Esophagus muscularis mucosa (tissue), 4 donors: ENCODE measurements around the gene AKAP9. TPM values are rescaled to one million over a fixed set of nuclear protein-coding genes. Genes with fewer than 3 reads are reported as not detected.
"Not testable (repeated sequence)": the region's sequence is repeated elsewhere in the genome, so short reads cannot be mapped to it uniquely, and the experiment has no call there.

Experiments
- DNase-seq: peaks from one replicate; pipeline ENCODE4 v3.0.0-alpha.2; 2017; ENCODE audit errors: extremely low spot score
- H3K27ac ChIP-seq, 4 donors: fragments of 200-600 bp; sonication (generic); replicated peaks in 1 of 4; 1 replicate in 3 of 4; 2 replicates in 1 of 4; pipeline ENCODE4 v1.5.1; 2016 to 2019; ENCODE audit warnings: mild to moderate bottlenecking in 1 of 4
- H3K27me3 ChIP-seq, 4 donors: fragments of 200-600 bp; sonication (generic); one replicate each; pipeline versions ENCODE4 v1.5.1 to v1.6.0; 2016 to 2019
- H3K36me3 ChIP-seq, 4 donors: fragments of 200-600 bp; sonication (generic); one replicate each; pipeline ENCODE4 v1.5.1; 2016 to 2019
- H3K4me1 ChIP-seq, 4 donors: fragments of 200-600 bp; sonication (generic); one replicate each; pipeline ENCODE4 v1.5.1; 2016 to 2019
- H3K4me3 ChIP-seq, 4 donors: fragments of 200-600 bp; sonication (generic); 1 replicate in 2 of 4; 2 replicates in 2 of 4; pipeline ENCODE4 v1.5.1; 2016 to 2019; ENCODE audit warnings: mild to moderate bottlenecking in 4 of 4, moderate library complexity in 1 of 4
- H3K9me3 ChIP-seq, 4 donors: fragments of 200-600 bp; sonication (generic); 1 replicate in 3 of 4; 2 replicates in 1 of 4; pipeline ENCODE4 v1.5.1; 2016 to 2019
- CTCF ChIP-seq, 3 experiments: fragments of 200-600 bp in 2 of 3; fragments of 450-650 bp in 1 of 3; sonication (generic) in 2 of 3; IDR thresholded peaks; one replicate each; pipeline ENCODE4 v1.5.1; 2017 to 2019; ENCODE audit warnings: antibody characterized with exemption in 3 of 3, mild to moderate bottlenecking in 2 of 3, moderate library complexity in 1 of 3
- EP300 ChIP-seq: sonication (generic); formaldehyde crosslinking; IDR thresholded peaks from one replicate; pipeline ENCODE4 v1.6.1; 2017; ENCODE audit warnings: antibody characterized with exemption
- POLR2A ChIP-seq: fragments of 450-650 bp; IDR thresholded peaks from one replicate; pipeline ENCODE4 v1.6.1; 2017; ENCODE audit warnings: antibody characterized with exemption, moderate library complexity, mild to moderate bottlenecking, low read depth
- POLR2AphosphoS5 ChIP-seq, 2 donors: sonication (generic); formaldehyde crosslinking; IDR thresholded peaks; one replicate each; pipeline ENCODE4 v1.6.1; 2017; ENCODE audit warnings: antibody characterized with exemption in 2 of 2
- WGBS: methylation state at CpG from one replicate; pipeline ENCODE4 v1.1.5; 2018; 5-methylcytosine and 5-hydroxymethylcytosine counted together
- intact Hi-C: fragments of 100-400 bp; cut with DNase I; formaldehyde crosslinking; loops from one replicate; pipeline ENCODE4 v1.15.1; 2023
- total RNA-seq, 4 donors: library from RNA; depleted of rRNA; stranded (reverse); fragments of >200 nt; gene quantifications; one replicate each; pipeline versions ENCODE4 v1.1.0 to v1.2.1, GENCODE V29; 2016

Gene AKAP9
- total RNA-seq, 4 donors from 2014 or later, result 33.6 to 60.2 (median 39.3) TPM

- Histone ChIP-seq H3K36me3 (no peaks in the 10 kb centered on the region), H3K27ac (no peak overlapping the region), H3K9me3 (no peaks in the 10 kb centered on the region), H3K4me3 (no peak overlapping the region), H3K4me1 (peaks cover 13 to 41% (median 38%) of the 10 kb centered on the region in 4 donors), H3K27me3 (no peaks in the 10 kb centered on the region)
- TF ChIP-seq CTCF (IDR thresholded peaks at IDR 0.05) (no peak), POLR2AphosphoS5 (IDR thresholded peaks at IDR 0.05) (no peak), EP300 (no peak)
- 100% methylated on average over 1 of the region's 1 CpG for WGBS
- intact Hi-C loops, result loop anchor here (10.0 kb wide), 1 partner anchor 97 kb away; no protein-coding TSS in a partner anchor
- DNase-seq, result no peak
Measured at GRCh38 chr7:91947948-91948347, 7.3 kb downstream of the AKAP9 start.

GRCh38 chr7:91949221-91950009 is 8.8 kb downstream of the AKAP9 start:
- H3K36me3 ChIP-seq, result no peaks in the 10 kb centered on the region
- no peak overlapping the region for H3K4me3 ChIP-seq
- no peaks in the 10 kb centered on the region for H3K9me3 ChIP-seq
- TF ChIP-seq EP300 (no peak), POLR2AphosphoS5 (IDR thresholded peaks at IDR 0.05) (no peak), CTCF (IDR thresholded peaks at IDR 0.05) (no peak), POLR2A (no peak)
- H3K27me3 ChIP-seq, result no peaks in the 10 kb centered on the region
- 92% methylated on average over 1 of the region's 1 CpG for WGBS
- H3K27ac ChIP-seq, result no peak overlapping the region
- intact Hi-C loops, result loop anchor here (10.0 kb wide), 1 partner anchor 95 kb away; no protein-coding TSS in a partner anchor
- DNase-seq, result no peak
- H3K4me1 ChIP-seq, result peaks cover 7 to 36% (median 28%) of the 10 kb centered on the region in 4 donors

DNA sequence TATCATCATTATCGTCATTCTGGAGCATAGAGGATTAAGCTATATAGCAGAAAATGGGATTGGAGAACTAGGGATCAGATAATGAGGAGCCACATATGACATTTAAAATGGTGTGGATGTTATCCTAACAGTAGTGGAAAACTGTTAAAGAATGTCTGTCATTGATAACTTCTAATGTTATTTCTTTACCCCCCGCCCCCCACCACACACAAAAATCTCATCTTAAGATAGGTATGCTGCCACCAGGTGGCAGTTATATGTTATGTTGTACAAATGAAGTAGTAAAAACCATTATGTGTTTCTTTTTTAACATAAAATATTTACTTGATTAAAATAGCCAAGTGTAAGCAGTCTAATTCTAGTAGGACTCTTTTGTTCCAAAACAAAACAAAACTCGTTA is 13.0 kb downstream of the AKAP9 start:
- Histone ChIP-seq H3K9me3 (no peaks in the 10 kb centered on the region), H3K4me3 (no peak overlapping the region), H3K27ac (no peak overlapping the region), H3K36me3 (no peaks in the 10 kb centered on the region), H3K27me3 (no peaks in the 10 kb centered on the region), H3K4me1 (peaks cover 0 to 15% (median 13%) of the 10 kb centered on the region in 4 donors)
- no peak for DNase-seq
- intact Hi-C loops, result no loop called here
- TF ChIP-seq EP300, result no peak
- WGBS, result 88% methylated on average over 3 of the region's 3 CpGs

DNA sequence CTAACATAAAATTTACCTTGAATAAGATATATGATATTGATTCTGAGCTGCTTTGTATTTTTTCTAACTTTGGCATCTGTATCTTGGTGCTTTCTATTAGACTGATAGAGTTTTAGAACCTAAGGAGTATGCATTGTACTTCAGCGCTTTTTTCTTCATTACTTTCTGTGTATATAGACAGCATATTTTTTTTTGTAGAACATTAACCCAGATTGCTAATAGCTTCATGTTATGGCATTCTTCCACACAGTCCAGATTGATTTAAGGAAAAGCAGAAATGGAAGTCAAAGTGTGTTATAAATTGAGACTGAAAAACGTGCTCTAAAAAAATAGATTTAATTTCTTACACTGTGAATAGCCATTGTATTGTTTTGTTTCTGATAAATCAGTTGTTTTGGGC is 15.8 kb downstream of the AKAP9 start:
- H3K36me3 ChIP-seq, H3K27ac ChIP-seq, H3K27me3 ChIP-seq, intact Hi-C loops, H3K4me3 ChIP-seq, DNase-seq, H3K9me3 ChIP-seq: not testable (repeated sequence)
- WGBS, result 85% methylated on average over 2 of the region's 2 CpGs
- peaks cover 0 to 21% (median 10%) of the 10 kb centered on the region in 4 donors for H3K4me1 ChIP-seq

- H3K4me1 ChIP-seq, result peaks cover 0 to 21% (median 10%) of the 10 kb centered on the region in 4 donors
- no peak overlapping the region for H3K4me3 ChIP-seq
- no peak overlapping the region for H3K27ac ChIP-seq
- intact Hi-C loops, result no loop called here
- H3K27me3 ChIP-seq, result no peaks in the 10 kb centered on the region
- no peak for DNase-seq
- H3K36me3 ChIP-seq, result no peaks in the 10 kb centered on the region
- no peaks in the 10 kb centered on the region for H3K9me3 ChIP-seq
- WGBS, result 98% methylated on average over 1 of the region's 1 CpG
- TF ChIP-seq POLR2A, result no peak
- no peak for TF ChIP-seq CTCF (IDR thresholded peaks at IDR 0.05)
- TF ChIP-seq POLR2AphosphoS5 (IDR thresholded peaks at IDR 0.05), result no peak
- no peak for TF ChIP-seq EP300
Measured at GRCh38 chr7:91957232-91957631, 16.6 kb downstream of the AKAP9 start.

DNA sequence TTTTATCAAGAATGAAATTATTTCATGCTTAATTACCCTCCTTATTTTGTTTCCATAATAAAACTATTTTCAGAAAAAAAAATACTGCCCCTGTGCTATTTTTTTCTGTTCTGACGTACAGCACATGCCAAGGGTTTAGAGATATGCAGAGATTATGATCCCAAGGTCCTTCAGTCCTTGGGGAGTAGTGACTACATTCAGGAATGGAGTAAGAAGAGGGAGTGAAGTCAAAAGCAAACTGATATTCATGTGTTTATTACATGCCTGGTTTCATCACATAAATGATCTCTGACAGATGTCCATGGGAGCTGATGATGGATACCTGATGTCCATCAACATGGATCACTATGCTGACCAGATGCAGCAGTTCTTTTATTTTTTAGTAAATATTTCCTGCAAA is 17.2 kb downstream of the AKAP9 start:
- 53% methylated on average over 1 of the region's 1 CpG for WGBS
- intact Hi-C loops, result no loop called here
- no peak overlapping the region for H3K4me3 ChIP-seq

More for the DNA sequence above, 17.2 kb downstream of the AKAP9 start:
- Histone ChIP-seq H3K9me3 (no peaks in the 10 kb centered on the region), H3K4me1 (peaks cover 0 to 18% (median 8%) of the 10 kb centered on the region in 4 donors), H3K36me3 (no peaks in the 10 kb centered on the region), H3K27me3 (no peaks in the 10 kb centered on the region), H3K27ac (no peak overlapping the region)
- TF ChIP-seq EP300, result no peak
- no peak for TF ChIP-seq POLR2A
- TF ChIP-seq CTCF (IDR thresholded peaks at IDR 0.05), result no peak
- TF ChIP-seq POLR2AphosphoS5 (IDR thresholded peaks at IDR 0.05), result no peak
- DNase-seq, result no peak
